Activated T-cell treated with anti-CD3 and anti-CD28 coated beads for 48 hours (primary cell): ENCODE data around the gene DGCR8.

Experiments used
- DNase-seq: peaks from one replicate; pipeline ENCODE4 v3.0.0-alpha.2; 2020; ENCODE audit warnings: low read depth

DGCR8 gene

GRCh38 chr22:20125201-20126174 lies 45.4 kb downstream of the DGCR8 start:
- no peak for DNase-seq

- no peak for DNase-seq
Measured at GRCh38 chr22:20126284-20127029, 46.4 kb downstream of the DGCR8 start.

GRCh38 chr22:20127318-20127868 lies 47.4 kb downstream of the DGCR8 start:
- DNase-seq: no peak

GRCh38 chr22:20127869-20128618 lies 48.0 kb downstream of the DGCR8 start:
- no peak for DNase-seq

- DNase-seq: no peak
Measured at GRCh38 chr22:20128619-20128901, 48.5 kb downstream of the DGCR8 start.

GRCh38 chr22:20128902-20129746 lies 49.1 kb downstream of the DGCR8 start:
- no peak for DNase-seq

GRCh38 chr22:20129747-20130014 lies 49.6 kb downstream of the DGCR8 start:
- DNase-seq: no peak

GRCh38 chr22:20130319-20130718 lies 50.3 kb downstream of the DGCR8 start:
- DNase-seq: no peak

- peak; percentile 75 for DNase-seq
Measured at GRCh38 chr22:20130731-20131596, 50.9 kb downstream of the DGCR8 start.

- no peak for DNase-seq
Measured at GRCh38 chr22:20131597-20131858, 51.5 kb downstream of the DGCR8 start, which contains the start of gene ZDHHC8. ZDHHC8 (plus strand) TSS chr22:20131804; CDS start chr22:20131948, 144 bp downstream.

GRCh38 chr22:20131859-20132685 lies 52.0 kb downstream of the DGCR8 start:
- DNase-seq: no peak

- no peak for DNase-seq
Measured at GRCh38 chr22:20132686-20133246, 52.7 kb downstream of the DGCR8 start.

- DNase-seq: no peak
Measured at GRCh38 chr22:20133930-20134549, 54.0 kb downstream of the DGCR8 start.

- no peak for DNase-seq
Measured at GRCh38 chr22:20135265-20135664, 55.2 kb downstream of the DGCR8 start.

- no peak for DNase-seq
Measured at GRCh38 chr22:20135806-20136602, 56.0 kb downstream of the DGCR8 start.

- DNase-seq: no peak
Measured at GRCh38 chr22:20136603-20136873, 56.5 kb downstream of the DGCR8 start.

GRCh38 chr22:20137113-20137512 lies 57.1 kb downstream of the DGCR8 start:
- no peak for DNase-seq

GRCh38 chr22:20137671-20138416 lies 57.8 kb downstream of the DGCR8 start:
- no peak for DNase-seq
